NCI-H1092 (cell line): ENCODE measurements around the gene LNX1.

Experiments
- DNase-seq: peaks from one replicate; lab custom pipeline; 2025; lab: John Stamatoyannopoulos, UW

Gene LNX1

DNA sequence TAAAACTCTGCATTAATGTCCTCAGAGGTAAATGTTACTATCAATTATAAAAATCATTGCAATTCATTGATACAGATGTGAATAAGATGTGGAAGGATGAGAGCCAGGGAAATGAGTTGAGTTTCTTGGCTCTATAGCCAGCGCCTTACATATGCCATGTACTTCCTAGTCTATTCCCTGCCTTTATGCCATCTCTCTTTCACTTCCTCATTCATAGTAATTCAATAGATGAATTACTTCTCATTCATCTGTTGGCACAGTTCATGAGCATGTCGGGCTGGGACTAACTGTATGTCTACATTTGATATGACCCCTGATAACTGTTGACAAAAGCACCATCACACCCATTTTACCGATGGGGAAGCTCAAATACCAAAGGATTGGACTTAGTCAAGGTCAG is 55.7 kb downstream of the LNX1 start:
- no peak for DNase-seq

- no peak for DNase-seq
Observed at GRCh38 chr4:53534684-53535083, 56.6 kb downstream of the LNX1 start.

GRCh38 chr4:53532521-53532920 is 58.8 kb downstream of the LNX1 start:
- DNase-seq, result no peak

DNA sequence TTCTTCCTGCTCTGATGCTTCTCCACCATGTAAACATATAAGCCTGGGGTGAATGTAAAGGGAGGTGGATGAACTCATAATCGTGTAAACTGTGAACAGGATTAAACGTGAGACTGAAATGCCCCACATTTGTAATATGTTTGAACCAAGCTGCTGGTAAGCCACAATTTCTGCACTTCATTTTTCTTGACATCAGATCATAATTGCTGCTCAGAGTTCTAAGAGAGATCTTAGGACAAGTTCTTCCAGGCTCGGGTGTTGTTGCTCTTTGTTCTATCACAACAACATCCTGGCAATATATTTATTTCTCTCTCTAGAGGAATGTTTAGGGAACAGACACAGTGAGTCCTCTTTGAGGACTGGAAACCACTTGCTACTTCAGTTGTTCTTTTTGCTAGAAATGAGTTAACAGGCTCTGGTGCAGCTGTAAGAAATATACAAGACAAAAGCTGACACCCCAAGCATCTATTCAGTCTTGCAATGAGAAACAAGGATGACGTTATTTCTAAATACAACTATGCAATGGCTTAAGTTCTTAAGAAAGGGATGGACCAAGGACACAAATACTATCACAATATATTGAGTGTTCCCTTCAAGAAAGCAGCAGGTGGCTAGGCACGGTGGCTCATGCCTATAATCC is 59.6 kb downstream of the LNX1 start:
- DNase-seq, result no peak

DNA sequence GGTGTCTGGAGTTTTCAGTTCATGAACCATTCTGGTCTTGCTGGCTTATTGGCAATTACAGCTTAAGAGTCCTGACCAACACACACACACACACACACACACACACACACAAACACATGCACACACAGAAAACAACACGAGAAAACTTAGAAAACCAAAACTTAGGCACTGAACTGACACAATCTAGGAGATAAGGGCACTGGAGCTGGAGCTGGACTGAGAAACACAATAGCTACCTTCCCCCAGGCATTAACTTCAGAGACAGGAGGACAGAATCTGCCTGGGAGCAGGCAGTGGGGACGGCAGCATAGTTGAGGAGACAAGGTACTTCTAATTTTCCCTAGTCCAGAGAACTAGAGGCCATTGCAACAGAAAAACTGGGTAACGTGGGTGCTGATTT is 62.3 kb downstream of the LNX1 start:
- no peak for DNase-seq

DNA sequence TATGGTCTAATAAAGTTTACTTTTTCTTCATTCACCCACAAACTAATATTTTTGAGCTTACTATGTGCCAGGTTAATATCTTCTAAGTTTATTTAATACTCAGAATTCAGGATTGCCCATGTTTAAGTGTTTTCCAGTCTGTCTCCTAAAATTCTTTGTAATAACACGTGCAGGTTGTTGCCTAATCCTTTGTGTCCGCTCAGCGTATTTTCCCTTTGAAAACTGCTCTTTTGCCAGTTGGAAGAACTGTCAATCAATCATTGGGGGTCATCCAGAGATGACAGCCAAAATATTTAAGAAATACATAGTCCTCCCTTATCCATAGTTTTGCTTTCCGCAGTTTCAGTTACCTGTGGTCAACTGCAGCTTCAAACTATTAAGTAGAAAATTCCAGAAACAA is 63.4 kb downstream of the LNX1 start:
- no peak for DNase-seq

DNA sequence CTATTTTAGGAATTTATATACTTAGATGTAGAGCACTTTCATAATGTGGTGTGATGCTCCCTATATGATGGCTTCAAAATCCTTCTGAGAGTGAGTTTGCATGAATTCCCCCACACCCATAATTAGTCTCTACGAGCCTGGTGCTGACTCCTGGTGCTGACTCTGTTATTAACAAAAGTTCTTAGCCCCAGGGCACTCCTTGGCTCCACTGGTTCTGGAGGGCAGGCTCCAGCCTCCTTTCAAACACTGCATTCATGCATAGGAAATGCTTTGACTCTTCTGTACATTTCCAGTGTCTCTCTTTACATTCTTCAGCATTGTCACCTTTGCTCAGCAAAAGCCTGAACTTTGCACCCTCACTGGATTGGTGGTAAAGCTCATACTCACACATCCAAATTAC is 64.0 kb downstream of the LNX1 start:
- DNase-seq, result no peak

DNA sequence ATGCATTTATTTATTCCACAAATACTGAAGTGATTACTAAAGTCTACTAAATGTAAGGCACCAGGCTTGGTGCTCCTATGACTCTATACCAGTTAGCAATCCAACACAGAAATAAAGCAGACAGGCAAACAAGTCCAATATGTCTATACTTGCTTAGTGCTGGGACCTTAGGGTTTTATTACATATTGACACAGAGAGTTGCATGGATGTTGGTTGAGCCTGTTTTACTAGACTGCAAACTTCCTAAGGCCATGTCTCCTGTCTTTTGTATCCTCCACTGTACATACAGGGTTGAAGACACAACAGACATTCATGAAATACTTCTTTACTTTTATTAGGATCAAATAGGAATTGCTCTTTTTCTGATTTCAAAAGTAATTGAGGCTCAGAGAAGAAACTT is 69.0 kb downstream of the LNX1 start:
- DNase-seq, result no peak

DNA sequence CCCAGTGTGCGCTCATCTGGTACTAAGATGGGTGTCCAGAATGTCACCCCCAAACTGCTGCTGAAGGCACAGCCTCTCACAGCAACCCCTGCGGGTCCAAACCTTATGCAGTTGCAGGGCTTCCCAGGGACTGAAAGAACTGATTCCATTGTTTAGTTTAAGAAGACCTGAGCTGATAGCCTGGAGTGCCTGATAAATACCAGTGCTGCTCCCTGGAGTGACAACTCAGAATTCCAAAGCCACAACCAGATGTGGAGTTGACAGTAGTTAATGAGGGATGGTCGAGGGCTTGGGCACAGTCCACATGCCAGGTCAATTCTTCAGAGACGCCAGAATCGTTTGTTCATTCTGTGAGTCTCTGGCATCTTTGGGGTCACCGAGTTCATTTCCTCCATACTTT is 71.2 kb downstream of the LNX1 start:
- no peak for DNase-seq

- no peak for DNase-seq
Observed at GRCh38 chr4:53518807-53519206, 72.5 kb downstream of the LNX1 start.

DNA sequence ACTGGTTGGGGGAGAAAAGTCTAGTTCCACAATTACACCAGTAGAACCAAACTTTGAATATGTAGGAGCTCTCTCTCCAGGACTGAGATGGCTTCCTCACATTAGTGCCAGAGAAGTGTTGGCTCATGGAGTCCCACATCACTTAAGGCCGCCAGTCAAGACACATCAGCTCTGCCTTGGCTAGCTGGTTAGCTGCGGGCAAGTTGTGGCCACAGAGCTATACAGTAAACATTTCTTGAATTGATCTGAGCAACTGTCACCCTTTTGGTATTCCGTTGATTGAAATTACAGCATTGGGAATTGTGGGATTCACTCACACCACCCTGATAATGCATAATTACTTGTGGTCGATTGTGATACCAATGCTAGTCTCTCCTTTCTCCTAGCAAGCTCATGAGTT is 76.2 kb downstream of the LNX1 start:
- DNase-seq, result no peak

DNA sequence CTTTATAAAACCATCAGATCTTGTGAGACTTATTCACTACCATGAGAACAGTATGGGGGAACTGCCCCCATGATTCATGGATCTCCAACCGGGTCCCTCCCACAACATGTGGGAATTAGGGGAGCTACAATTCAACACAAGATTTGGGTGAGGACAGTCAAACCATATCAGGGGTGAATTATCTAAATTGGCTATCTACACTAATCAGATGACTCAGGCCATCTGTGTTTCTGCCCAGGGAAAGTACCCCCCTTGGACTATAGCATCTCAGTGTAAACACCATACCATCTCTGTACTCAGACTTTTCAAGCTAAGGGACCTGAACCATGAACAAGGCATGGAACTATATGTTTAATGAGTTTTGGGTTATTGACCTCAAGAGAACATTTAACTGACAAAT is 76.8 kb downstream of the LNX1 start:
- DNase-seq, result no peak

DNA sequence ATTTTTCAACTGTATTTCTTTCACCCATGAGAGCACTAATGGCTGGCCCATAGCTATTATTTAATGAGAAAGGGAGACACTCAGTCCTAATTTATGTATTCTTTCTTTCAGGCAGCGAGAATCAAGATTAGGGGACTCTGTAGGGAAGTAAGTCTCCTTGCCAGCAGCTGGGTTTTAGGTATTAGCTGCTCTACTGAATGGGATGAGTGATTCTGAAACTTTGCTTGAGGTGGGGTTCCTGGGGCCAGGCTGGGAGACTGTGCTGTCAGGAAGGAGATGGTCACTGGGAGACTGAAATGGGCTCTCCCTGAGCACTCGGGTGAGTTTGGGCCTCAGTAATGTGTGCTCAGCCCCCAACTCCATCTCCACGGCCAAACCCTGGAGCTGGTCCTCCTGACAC is 78.7 kb downstream of the LNX1 start:
- no peak for DNase-seq

DNA sequence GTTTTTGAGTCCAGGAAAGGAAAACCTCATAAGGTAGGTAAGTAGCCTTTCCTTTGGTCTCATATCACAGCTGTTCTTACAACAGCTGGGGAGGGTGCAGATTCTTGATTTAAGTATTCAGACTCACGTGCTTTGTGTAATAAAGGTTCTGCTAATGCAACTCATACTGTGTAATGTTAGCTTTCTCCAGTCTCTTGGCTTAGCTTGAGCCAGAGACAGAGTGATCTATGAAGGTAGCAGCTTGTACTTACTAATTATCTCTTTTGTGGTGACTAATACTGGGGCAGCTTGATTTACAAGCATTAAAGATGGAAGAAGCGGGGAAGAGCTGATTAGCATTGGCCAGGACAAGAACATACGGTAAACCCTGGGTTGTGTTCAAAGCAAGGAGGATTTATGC is 80.3 kb downstream of the LNX1 start:
- DNase-seq, result no peak

- DNase-seq, result no peak
Observed at GRCh38 chr4:53510321-53510720, 81.0 kb downstream of the LNX1 start.

- DNase-seq, result no peak
Observed at GRCh38 chr4:53508446-53508845, 82.8 kb downstream of the LNX1 start.

DNA sequence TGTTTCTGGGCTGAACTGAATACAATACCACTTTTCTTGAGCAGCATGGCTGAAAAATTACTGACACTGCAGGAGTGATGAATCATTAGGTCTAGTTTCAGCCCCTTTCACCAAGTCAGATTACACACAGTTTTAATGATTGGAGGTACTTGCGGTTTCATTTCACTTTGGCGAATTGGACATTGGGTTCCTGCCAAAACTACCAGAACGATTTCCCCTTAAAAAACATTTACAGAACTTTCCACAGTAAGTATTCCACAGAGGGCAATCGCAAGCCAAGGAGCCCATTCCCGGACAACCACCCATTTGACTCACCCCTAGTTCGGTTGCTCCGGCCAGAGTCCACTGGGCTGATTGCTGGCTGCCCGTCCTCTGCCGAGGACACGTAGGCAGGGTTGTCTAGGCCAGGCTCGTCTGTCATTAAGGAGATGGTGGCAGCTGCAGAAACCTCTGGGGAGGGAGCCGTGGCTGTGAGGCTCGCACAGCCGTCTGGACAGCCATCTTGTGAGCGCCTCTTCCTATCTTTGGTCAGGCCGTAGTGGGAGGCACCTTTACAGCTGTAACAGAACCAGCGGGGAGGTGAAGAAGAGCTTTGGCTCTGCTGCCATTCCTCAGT is 83.5 kb downstream of the LNX1 start:
- DNase-seq, result no peak

DNA sequence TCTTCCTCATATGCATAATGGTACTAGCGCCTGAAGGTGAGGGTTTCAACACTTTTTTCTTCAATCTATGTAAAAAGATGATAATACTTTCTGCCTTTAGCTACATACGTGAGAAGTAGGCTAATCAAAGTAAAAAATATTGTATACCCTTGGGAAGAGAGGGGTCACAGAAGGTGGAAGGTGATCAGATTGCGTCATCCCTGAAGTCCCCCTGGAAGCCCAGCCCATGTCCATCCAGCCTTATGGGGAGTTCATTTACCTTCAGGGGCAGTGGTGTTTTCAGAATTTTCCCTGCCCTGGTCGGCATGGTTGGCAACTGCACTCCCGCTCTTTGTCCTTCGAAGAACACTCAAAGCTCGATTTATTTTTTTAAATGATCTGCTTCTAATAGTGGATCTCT is 84.2 kb downstream of the LNX1 start:
- DNase-seq, result no peak

- no peak for DNase-seq
Observed at GRCh38 chr4:53505947-53506346, 85.3 kb downstream of the LNX1 start.

DNA sequence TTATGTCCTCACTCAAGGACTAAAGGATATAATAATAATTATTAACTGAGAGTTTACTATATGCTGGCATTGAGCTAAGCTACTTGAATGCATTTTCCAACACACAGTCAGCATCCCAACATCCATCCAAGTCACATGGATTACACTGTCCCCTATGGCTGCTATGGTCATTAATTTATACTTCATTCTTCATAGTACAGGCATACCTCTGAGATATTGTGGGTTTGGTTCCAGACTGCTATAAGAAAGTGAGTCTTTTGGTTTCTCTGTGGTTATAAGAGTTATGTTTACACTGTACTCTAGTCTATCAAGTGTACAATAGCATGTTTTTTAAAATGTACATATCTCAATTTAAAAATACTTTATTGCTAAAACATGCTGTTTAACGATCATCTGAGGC is 89.2 kb downstream of the LNX1 start:
- no peak for DNase-seq

DNA sequence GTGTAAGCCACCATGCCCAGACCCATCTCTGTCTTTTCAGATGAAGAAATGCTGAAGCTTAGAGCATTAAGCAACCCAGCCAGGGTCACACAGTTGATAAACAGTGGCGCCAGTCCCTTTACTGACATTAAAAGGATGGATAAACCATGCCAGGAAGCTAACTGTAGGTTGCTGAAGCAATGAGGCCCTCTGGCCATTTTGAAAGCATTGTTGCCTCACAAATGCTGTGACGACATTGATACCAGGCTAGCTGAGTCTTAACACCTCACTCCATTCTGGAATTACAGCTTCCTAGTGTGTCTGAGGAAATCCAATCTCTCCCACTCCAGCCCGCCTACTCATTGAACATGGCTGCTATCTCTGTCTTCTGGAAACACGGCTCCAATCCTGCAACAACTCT is 89.7 kb downstream of the LNX1 start:
- no peak for DNase-seq

GRCh38 chr4:53500546-53500945 is 90.7 kb downstream of the LNX1 start:
- no peak for DNase-seq

DNA sequence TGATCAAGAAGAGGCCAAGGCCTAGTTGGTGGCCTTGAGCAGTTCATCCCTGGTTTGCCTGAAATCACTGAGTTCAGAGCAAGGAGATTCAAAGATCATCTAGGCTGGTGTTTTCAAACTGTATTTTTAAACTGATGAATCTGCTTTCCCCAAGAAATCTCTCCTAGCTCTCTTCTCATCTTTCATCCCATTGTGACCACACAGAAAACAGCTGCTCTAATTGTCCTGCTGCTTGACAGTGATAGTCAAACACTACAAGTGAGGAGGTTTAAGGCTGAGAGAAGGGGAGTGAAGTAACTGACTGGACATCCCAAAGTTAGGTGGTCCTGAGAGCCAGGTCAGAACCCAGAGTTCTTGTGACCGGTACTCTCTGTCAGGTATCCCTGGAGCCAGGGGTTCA is 91.5 kb downstream of the LNX1 start:
- no peak for DNase-seq

DNA sequence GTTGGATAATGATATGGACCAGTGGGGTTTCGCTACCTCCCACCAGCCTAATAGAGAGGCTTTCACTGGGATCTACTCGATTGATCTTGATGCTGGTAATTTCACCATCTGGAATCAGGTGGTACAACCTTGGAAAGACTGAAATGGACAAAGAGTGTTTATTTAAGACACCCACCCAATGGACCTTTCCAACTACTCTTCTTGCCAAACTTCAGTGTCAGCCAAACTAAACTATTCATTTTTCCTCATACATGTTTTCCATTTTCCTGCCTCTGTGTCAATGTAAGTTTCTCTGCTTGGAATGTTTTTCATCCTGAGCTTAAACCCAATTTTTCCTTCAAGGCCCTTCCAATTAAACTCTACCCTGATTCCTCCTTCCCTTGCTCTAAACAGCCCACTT is 92.6 kb downstream of the LNX1 start:
- no peak for DNase-seq
